IMR-90 (cell line): ENCODE measurements around the gene CEACAM3.

ENCODE experiments used
- CEBPB ChIP-seq: IDR thresholded peaks from 2 replicates; pipeline ENCODE4 v1.6.1; 2012; ENCODE audit warnings: low read depth, low read length, improper control_type of control experiment
- CTCF ChIP-seq: conservative IDR thresholded peaks from 2 replicates; pipeline ENCODE4 v1.5.1; 2012; ENCODE audit warnings: mild to moderate bottlenecking, low read depth, low read length, improper control_type of control experiment
- POLR2A ChIP-seq: IDR thresholded peaks from 2 replicates; pipeline ENCODE4 v1.6.1; 2012; ENCODE audit warnings: mild to moderate bottlenecking, low read depth, low read length
- RAD21 ChIP-seq: IDR thresholded peaks from 2 replicates; pipeline ENCODE4 v1.6.1; 2012; ENCODE audit warnings: low read length, improper control_type of control experiment
- USF2 ChIP-seq: fragments of 150-350 bp; IDR thresholded peaks from 2 replicates; pipeline ENCODE4 v1.6.1; 2017; ENCODE audit warnings: mild to moderate bottlenecking, antibody characterized with exemption, low read length, low read depth

GRCh38 chr19:41746593-41747227 lies 49.7 kb upstream of the CEACAM3 start:
- no peak for TF ChIP-seq CEBPB
- peak; percentile 48 for TF ChIP-seq CTCF
- no peak for TF ChIP-seq USF2
- peak; percentile 48 for TF ChIP-seq RAD21
- no peak for TF ChIP-seq POLR2A
